ENCODE measurements around the gene FUNDC2.

FUNDC2 gene

DNA sequence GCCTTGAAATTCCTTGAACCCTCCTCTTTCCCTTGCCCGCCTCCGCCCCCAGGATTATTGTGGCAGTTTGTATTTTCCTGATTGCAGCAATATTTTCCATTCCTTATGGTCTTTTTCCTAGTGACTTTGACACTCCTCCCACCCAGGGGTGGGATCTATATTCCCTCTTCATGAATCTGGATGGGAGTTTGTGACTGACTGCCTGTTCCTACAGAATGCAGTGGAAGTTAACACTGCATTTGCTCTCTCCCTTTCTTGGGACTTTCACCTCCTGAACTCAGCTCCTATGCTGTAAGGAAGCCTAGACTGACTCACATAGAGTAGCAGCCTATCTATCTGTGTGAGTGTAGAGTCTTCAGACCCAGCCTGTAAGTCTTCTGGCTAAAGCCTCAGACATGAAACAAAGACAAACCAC is 2.2 kb downstream of the FUNDC2 start:
- WGBS, result no CpG with 5 or more reads among the region's 2 CpGs
- no peak overlapping the region for H3K14ac ChIP-seq (ENCODE audit: low read length in 2 of 2)

DNA sequence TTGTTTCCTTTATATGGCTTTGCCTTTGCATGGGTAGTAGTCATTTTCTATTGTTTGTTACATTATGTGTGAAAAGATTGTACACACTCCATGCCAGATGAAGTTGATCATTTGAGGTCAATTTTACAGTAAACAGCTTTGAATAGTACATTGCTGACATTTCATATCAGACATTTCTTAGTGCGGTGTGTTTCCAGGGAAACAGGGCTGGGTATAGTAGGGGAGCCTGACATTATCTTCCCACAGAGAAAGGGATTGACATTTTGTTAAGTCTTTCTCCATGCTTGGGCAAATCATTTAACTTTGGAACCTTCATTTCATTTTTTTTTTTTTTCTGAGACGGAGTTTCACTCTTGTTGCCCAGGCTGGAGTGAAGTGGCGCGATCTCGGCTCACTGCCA is 5.0 kb downstream of the FUNDC2 start:
- Histone ChIP-seq H3K79me1 (replicated peaks; ENCODE audit: low read length, poor library complexity, severe bottlenecking) (no peaks in the 10 kb centered on the region), H3K9ac (ENCODE audit: low read length) (no peak overlapping the region), H2BK12ac (ENCODE audit: low read length in 2 of 2) (no peak overlapping the region), H4K91ac (ENCODE audit: low read length) (no peak overlapping the region), H3K36me3 (ENCODE audit: control insufficient read depth in 1 of 2, insufficient read depth in 2 of 2, low read depth in 1 of 2, low read length in 2 of 2) (peaks cover 0 to 18% of the 10 kb centered on the region in 2 experiments), H2AK5ac (ENCODE audit: low read length, severe bottlenecking) (no peak overlapping the region), H3K4me1 (ENCODE audit: control insufficient read depth, insufficient read depth, low read depth, low read length) (no peaks in the 10 kb centered on the region), H2BK5ac (ENCODE audit: low read depth, low read length, poor library complexity, severe bottlenecking) (no peak overlapping the region), H2BK15ac (ENCODE audit: low read depth, poor library complexity, severe bottlenecking) (no peak overlapping the region), H3K4ac (ENCODE audit: low read depth in 1 of 2, low read length in 2 of 2) (no peak overlapping the region), H3K18ac (ENCODE audit: low read depth in 1 of 2, low read length in 2 of 2) (no peak overlapping the region), H3K27ac (ENCODE audit: low read length, poor library complexity, severe bottlenecking) (no peak overlapping the region), H2AFZ (ENCODE audit: low read depth, low read length) (no peak overlapping the region), H4K8ac (ENCODE audit: low read length) (no peak overlapping the region), H3K27me3 (ENCODE audit: control insufficient read depth in 1 of 2, insufficient read depth in 1 of 2, low read length in 2 of 2) (no peaks in the 10 kb centered on the region), H3K14ac (ENCODE audit: low read length in 2 of 2) (no peak overlapping the region), H3K23ac (ENCODE audit: low read length in 2 of 2) (no peak overlapping the region), H3K9me3 (ENCODE audit: control insufficient read depth, low read length) (peaks cover 6% of the 10 kb centered on the region), H2BK120ac (ENCODE audit: low read depth, low read length) (no peak overlapping the region), H3K4me3 (ENCODE audit: insufficient read depth in 1 of 2, low read depth in 1 of 2, low read length in 2 of 2) (no peak overlapping the region), H3K4me2 (ENCODE audit: low read length, poor library complexity, severe bottlenecking) (no peak overlapping the region)
- 100% methylated on average over 2 of the region's 5 CpGs for WGBS
- DNase-seq, result no peak

More for the DNA sequence above, 2.2 kb downstream of the FUNDC2 start:
- Histone ChIP-seq H3K9ac (ENCODE audit: low read length) (peak overlapping the region; percentile 94), H4K91ac (ENCODE audit: low read length) (no peak overlapping the region), H3K4me1 (ENCODE audit: control insufficient read depth, insufficient read depth, low read depth, low read length) (no peaks in the 10 kb centered on the region), H2BK12ac (ENCODE audit: low read length in 2 of 2) (no peak overlapping the region), H3K4ac (ENCODE audit: low read depth in 1 of 2, low read length in 2 of 2) (no peak overlapping the region), H2AK5ac (ENCODE audit: low read length, severe bottlenecking) (no peak overlapping the region), H3K27ac (ENCODE audit: low read length, poor library complexity, severe bottlenecking) (no peak overlapping the region), H2BK15ac (ENCODE audit: low read depth, poor library complexity, severe bottlenecking) (no peak overlapping the region), H3K4me3 (ENCODE audit: insufficient read depth in 1 of 2, low read depth in 1 of 2, low read length in 2 of 2) (no peak overlapping the region), H2BK5ac (ENCODE audit: low read depth, low read length, poor library complexity, severe bottlenecking) (no peak overlapping the region), H3K27me3 (ENCODE audit: control insufficient read depth in 1 of 2, insufficient read depth in 1 of 2, low read length in 2 of 2) (no peaks in the 10 kb centered on the region), H2AFZ (ENCODE audit: low read depth, low read length) (no peak overlapping the region), H3K4me2 (ENCODE audit: low read length, poor library complexity, severe bottlenecking) (no peak overlapping the region), H3K36me3 (ENCODE audit: control insufficient read depth in 1 of 2, insufficient read depth in 2 of 2, low read depth in 1 of 2, low read length in 2 of 2) (peaks cover 0 to 7% of the 10 kb centered on the region in 2 experiments), H3K23ac (ENCODE audit: low read length in 2 of 2) (no peak overlapping the region), H3K79me1 (replicated peaks; ENCODE audit: low read length, poor library complexity, severe bottlenecking) (no peaks in the 10 kb centered on the region), H4K8ac (ENCODE audit: low read length) (no peak overlapping the region), H3K9me3 (ENCODE audit: control insufficient read depth, low read length) (no peaks in the 10 kb centered on the region), H2BK120ac (ENCODE audit: low read depth, low read length) (no peak overlapping the region), H3K18ac (ENCODE audit: low read depth in 1 of 2, low read length in 2 of 2) (no peak overlapping the region)
- peak; percentile 73 for DNase-seq

- no peak overlapping the region for H2AK5ac ChIP-seq (ENCODE audit: low read length, severe bottlenecking)
- no peaks in the 10 kb centered on the region for H3K4me1 ChIP-seq (ENCODE audit: control insufficient read depth, insufficient read depth, low read depth, low read length)
- H2BK12ac ChIP-seq (ENCODE audit: low read length in 2 of 2), result no peak overlapping the region
- H3K4ac ChIP-seq (ENCODE audit: low read depth in 1 of 2, low read length in 2 of 2), result no peak overlapping the region
- no peak for DNase-seq
- peaks cover 0 to 18% of the 10 kb centered on the region in 2 experiments for H3K36me3 ChIP-seq (ENCODE audit: control insufficient read depth in 1 of 2, insufficient read depth in 2 of 2, low read depth in 1 of 2, low read length in 2 of 2)
- peaks cover 10% of the 10 kb centered on the region for H3K9me3 ChIP-seq (ENCODE audit: control insufficient read depth, low read length)
- WGBS, result no CpG with 5 or more reads among the region's 4 CpGs
- no peak overlapping the region for H3K23ac ChIP-seq (ENCODE audit: low read length in 2 of 2)
- H2BK120ac ChIP-seq (ENCODE audit: low read depth, low read length), result no peak overlapping the region
- no peak overlapping the region for H2BK15ac ChIP-seq (ENCODE audit: low read depth, poor library complexity, severe bottlenecking)
- no peaks in the 10 kb centered on the region for H3K79me1 ChIP-seq (replicated peaks; ENCODE audit: low read length, poor library complexity, severe bottlenecking)
- no peak overlapping the region for H3K27ac ChIP-seq (ENCODE audit: low read length, poor library complexity, severe bottlenecking)
- H3K18ac ChIP-seq (ENCODE audit: low read depth in 1 of 2, low read length in 2 of 2), result no peak overlapping the region
- H3K4me3 ChIP-seq (ENCODE audit: insufficient read depth in 1 of 2, low read depth in 1 of 2, low read length in 2 of 2), result no peak overlapping the region
- no peaks in the 10 kb centered on the region for H3K27me3 ChIP-seq (ENCODE audit: control insufficient read depth in 1 of 2, insufficient read depth in 1 of 2, low read length in 2 of 2)
- H4K91ac ChIP-seq (ENCODE audit: low read length), result no peak overlapping the region
- no peak overlapping the region for H3K4me2 ChIP-seq (ENCODE audit: low read length, poor library complexity, severe bottlenecking)
- H3K9ac ChIP-seq (ENCODE audit: low read length), result no peak overlapping the region
- no peak overlapping the region for H4K8ac ChIP-seq (ENCODE audit: low read length)
- no peak overlapping the region for H3K14ac ChIP-seq (ENCODE audit: low read length in 2 of 2)
- no peak overlapping the region for H2AFZ ChIP-seq (ENCODE audit: low read depth, low read length)
- no peak overlapping the region for H2BK5ac ChIP-seq (ENCODE audit: low read depth, low read length, poor library complexity, severe bottlenecking)
Observed at GRCh38 chrX:155035688-155036087, 9.0 kb downstream of the FUNDC2 start.

- H3K4ac ChIP-seq (ENCODE audit: low read depth in 1 of 2, low read length in 2 of 2), result no peak overlapping the region
- no peak overlapping the region for H2BK5ac ChIP-seq (ENCODE audit: low read depth, low read length, poor library complexity, severe bottlenecking)
- H3K4me2 ChIP-seq (ENCODE audit: low read length, poor library complexity, severe bottlenecking), result no peak overlapping the region
- H3K14ac ChIP-seq (ENCODE audit: low read length in 2 of 2), result no peak overlapping the region
- no peak overlapping the region for H2AK5ac ChIP-seq (ENCODE audit: low read length, severe bottlenecking)
- H2BK15ac ChIP-seq (ENCODE audit: low read depth, poor library complexity, severe bottlenecking), result no peak overlapping the region
- H3K4me3 ChIP-seq (ENCODE audit: insufficient read depth in 1 of 2, low read depth in 1 of 2, low read length in 2 of 2), result no peak overlapping the region
- H2BK12ac ChIP-seq (ENCODE audit: low read length in 2 of 2), result no peak overlapping the region
- no peak overlapping the region for H3K23ac ChIP-seq (ENCODE audit: low read length in 2 of 2)
- no peaks in the 10 kb centered on the region for H3K27me3 ChIP-seq (ENCODE audit: control insufficient read depth in 1 of 2, insufficient read depth in 1 of 2, low read length in 2 of 2)
- no peak overlapping the region for H2AFZ ChIP-seq (ENCODE audit: low read depth, low read length)
- peaks cover 0 to under 1% of the 10 kb centered on the region in 2 experiments for H3K36me3 ChIP-seq (ENCODE audit: control insufficient read depth in 1 of 2, insufficient read depth in 2 of 2, low read depth in 1 of 2, low read length in 2 of 2)
- no peak overlapping the region for H4K91ac ChIP-seq (ENCODE audit: low read length)
- H3K79me1 ChIP-seq (replicated peaks; ENCODE audit: low read length, poor library complexity, severe bottlenecking), result peaks cover 5% of the 10 kb centered on the region
- WGBS, result 100% methylated on average over 4 of the region's 6 CpGs
- no peak overlapping the region for H3K27ac ChIP-seq (ENCODE audit: low read length, poor library complexity, severe bottlenecking)
- H2BK120ac ChIP-seq (ENCODE audit: low read depth, low read length), result no peak overlapping the region
- no peak for DNase-seq
- no peaks in the 10 kb centered on the region for H3K9me3 ChIP-seq (ENCODE audit: control insufficient read depth, low read length)
- H3K18ac ChIP-seq (ENCODE audit: low read depth in 1 of 2, low read length in 2 of 2), result no peak overlapping the region
- H3K4me1 ChIP-seq (ENCODE audit: control insufficient read depth, insufficient read depth, low read depth, low read length), result peaks cover 2% of the 10 kb centered on the region
- H3K9ac ChIP-seq (ENCODE audit: low read length), result no peak overlapping the region
- no peak overlapping the region for H4K8ac ChIP-seq (ENCODE audit: low read length)
Observed at GRCh38 chrX:155046129-155046810, 19.6 kb downstream of the FUNDC2 start.
